ENCODE results near the gene KRTAP5-1. TPM values are rescaled to one million over a fixed set of nuclear protein-coding genes. Genes with fewer than 3 reads are reported as not detected.
"Not testable (repeated sequence)": the region's sequence is repeated elsewhere in the genome, so short reads cannot be mapped to it uniquely, and the experiment has no call there.

Gene KRTAP5-1
- total RNA-seq, 2 donors from 2014 or later: not detected

- Histone ChIP-seq H3K4me3 (no peak within 1 kb of the TSS), H3K4me1 (no peaks in the 10 kb centered on the region), H3K36me3 (no peaks in the 10 kb centered on the region), H3K9ac (ENCODE audit: low read depth in 2 of 2, low read length in 2 of 2) (no peak within 1 kb of the TSS), H3K27ac (no peak within 1 kb of the TSS), H3K9me3 (no peaks in the 10 kb centered on the region), H3K27me3 (no peaks in the 10 kb centered on the region)
- no peak for TF ChIP-seq CTCF (IDR thresholded peaks at IDR 0.05)
- DNase-seq: no peak
- intact Hi-C loops (cut with DNase I): no loop called here
Observed at GRCh38 chr11:1622086-1622485, 37.0 kb upstream of the KRTAP5-1 start, which contains the start of gene KRTAP5-4. Gene KRTAP5-4 (minus strand): TSS chr11:1622138. CDS start chr11:1622093, 45 bp downstream.

- Histone ChIP-seq H3K4me1 (no peaks in the 10 kb centered on the region), H3K9me3 (no peaks in the 10 kb centered on the region), H3K27ac (no peak overlapping the region), H3K9ac (ENCODE audit: low read depth in 2 of 2, low read length in 2 of 2) (no peak overlapping the region), H3K36me3 (no peaks in the 10 kb centered on the region), H3K27me3 (no peaks in the 10 kb centered on the region), H3K4me3 (no peak overlapping the region)
- DNase-seq: no peak
- TF ChIP-seq CTCF (IDR thresholded peaks at IDR 0.05): no peak
- intact Hi-C loops (cut with DNase I): no loop called here
Observed at GRCh38 chr11:1619449-1619848, 34.4 kb upstream of the KRTAP5-1 start.

GRCh38 chr11:1618231-1618630 lies 33.1 kb upstream of the KRTAP5-1 start:
- no peak overlapping the region for H3K27ac ChIP-seq
- no peaks in the 10 kb centered on the region for H3K27me3 ChIP-seq
- no peak for DNase-seq
- no peaks in the 10 kb centered on the region for H3K4me1 ChIP-seq
- H3K9ac ChIP-seq (ENCODE audit: low read depth in 2 of 2, low read length in 2 of 2): no peak overlapping the region
- no peaks in the 10 kb centered on the region for H3K9me3 ChIP-seq
- H3K4me3 ChIP-seq: no peak overlapping the region
- intact Hi-C loops (cut with DNase I): no loop called here
- H3K36me3 ChIP-seq: no peaks in the 10 kb centered on the region
- TF ChIP-seq CTCF (IDR thresholded peaks at IDR 0.05): no peak

GRCh38 chr11:1608363-1608762 lies 23.3 kb upstream of the KRTAP5-1 start, which contains the start of gene KRTAP5-3:
Gene KRTAP5-3 (minus strand): TSS chr11:1608463. CDS start chr11:1608385, 78 bp downstream.
- H3K4me3 ChIP-seq: no peak within 1 kb of the TSS
- H3K4me1 ChIP-seq: no peaks in the 10 kb centered on the region
- intact Hi-C loops (cut with DNase I): no loop called here
- no peaks in the 10 kb centered on the region for H3K36me3 ChIP-seq
- no peak within 1 kb of the TSS for H3K27ac ChIP-seq
- H3K9ac ChIP-seq (ENCODE audit: low read depth in 2 of 2, low read length in 2 of 2): no peak within 1 kb of the TSS
- H3K9me3 ChIP-seq: no peaks in the 10 kb centered on the region
- no peaks in the 10 kb centered on the region for H3K27me3 ChIP-seq
- DNase-seq: no peak
- TF ChIP-seq CTCF (IDR thresholded peaks at IDR 0.05): no peak

- H3K4me1 ChIP-seq; DNase-seq; H3K27ac ChIP-seq; intact Hi-C loops (cut with DNase I); H3K9ac ChIP-seq (ENCODE audit: low read depth in 2 of 2, low read length in 2 of 2); H3K9me3 ChIP-seq; H3K27me3 ChIP-seq; H3K4me3 ChIP-seq; H3K36me3 ChIP-seq: not testable (repeated sequence)
Observed at GRCh38 chr11:1607901-1608300, 22.8 kb upstream of the KRTAP5-1 start.

- DNase-seq; H3K9ac ChIP-seq (ENCODE audit: low read depth in 2 of 2, low read length in 2 of 2); H3K9me3 ChIP-seq; H3K27me3 ChIP-seq; H3K4me3 ChIP-seq; intact Hi-C loops (cut with DNase I); H3K27ac ChIP-seq; H3K36me3 ChIP-seq; H3K4me1 ChIP-seq: not testable (repeated sequence)
Observed at GRCh38 chr11:1607156-1607845, 22.2 kb upstream of the KRTAP5-1 start.

GRCh38 chr11:1605923-1606322 lies 20.8 kb upstream of the KRTAP5-1 start:
- H3K27me3 ChIP-seq: not testable (repeated sequence)

More at GRCh38 chr11:1605923-1606322, 20.8 kb upstream of the KRTAP5-1 start:
- H3K36me3 ChIP-seq; H3K9me3 ChIP-seq; intact Hi-C loops (cut with DNase I); H3K9ac ChIP-seq (ENCODE audit: low read depth in 2 of 2, low read length in 2 of 2); H3K27ac ChIP-seq; H3K4me1 ChIP-seq; H3K4me3 ChIP-seq; DNase-seq: not testable (repeated sequence)

Data from colonic mucosa (tissue), 4 donors.